HL-60 (cell line): Measurements from ENCODE around the gene NUTF2.

Experiments used
- DNase-seq, 2 experiments: peaks; one replicate each; pipeline ENCODE4 v3.0.0-alpha.2; 2010 to 2020; ENCODE audit warnings: low read depth in 1 of 2, low spot score in 1 of 2
- H3K27ac ChIP-seq: fragments of 250-450 bp; sonication (Bioruptor Pico); replicated peaks from 2 replicates; pipeline ENCODE4 v1.5.1; 2020; ENCODE audit warnings: mild to moderate bottlenecking, moderate library complexity
- H3K27me3 ChIP-seq: fragments of 250-450 bp; sonication (Bioruptor Pico); 2 replicates; pipeline ENCODE4 v1.5.1; 2021; ENCODE audit warnings: mild to moderate bottlenecking, moderate library complexity; ENCODE audit not compliant: insufficient read depth, poor library complexity, severe bottlenecking
- H3K4me3 ChIP-seq: replicated peaks from 2 replicates; pipeline ENCODE4 v1.5.1; 2011; ENCODE audit warnings: mild to moderate bottlenecking, control low read depth, low read length; ENCODE audit not compliant: insufficient read depth
- CTCF ChIP-seq: IDR thresholded peaks from one replicate; pipeline ENCODE4 v1.5.1; 2011; ENCODE audit warnings: low read length, control low read depth, inconsistent platforms; ENCODE audit not compliant: insufficient read depth
- GABPA ChIP-seq: IDR thresholded peaks from 2 replicates; pipeline ENCODE4 v1.6.1; 2012; ENCODE audit warnings: low read depth
- POLR2AphosphoS5 ChIP-seq: IDR thresholded peaks from 2 replicates; pipeline ENCODE4 v1.6.1; 2012; ENCODE audit warnings: low read depth
- REST ChIP-seq: IDR thresholded peaks from 2 replicates; pipeline ENCODE4 v1.6.1; 2012; ENCODE audit warnings: low read depth; ENCODE audit not compliant: insufficient replicate concordance
- SPI1 ChIP-seq: IDR thresholded peaks from 2 replicates; pipeline ENCODE4 v1.6.1; 2012; ENCODE audit warnings: low read depth, mild to moderate bottlenecking, borderline replicate concordance

Gene NUTF2

GRCh38 chr16:67877064-67877463, 30.3 kb downstream of the NUTF2 start:
- Histone ChIP-seq H3K27me3 (no peaks in the 10 kb centered on the region), H3K4me3 (no peak overlapping the region), H3K27ac (no peak overlapping the region)
- no peak for DNase-seq
- no peak for TF ChIP-seq SPI1
- no peak for TF ChIP-seq CTCF
- TF ChIP-seq POLR2AphosphoS5 = no peak
- no peak for TF ChIP-seq GABPA
- no peak for TF ChIP-seq REST

GRCh38 chr16:67878232-67878631, 31.5 kb downstream of the NUTF2 start:
- no peak for TF ChIP-seq GABPA
- TF ChIP-seq CTCF = no peak
- no peak for TF ChIP-seq REST
- no peak overlapping the region for H3K27ac ChIP-seq

GRCh38 chr16:67878846-67879245, 32.1 kb downstream of the NUTF2 start:
- H3K27ac ChIP-seq = no peak overlapping the region
- no peak overlapping the region for H3K4me3 ChIP-seq
- DNase-seq = no peak
- H3K27me3 ChIP-seq = no peaks in the 10 kb centered on the region
- no peak for TF ChIP-seq POLR2AphosphoS5
- TF ChIP-seq REST = no peak
- TF ChIP-seq GABPA = no peak
- no peak for TF ChIP-seq SPI1
- TF ChIP-seq CTCF = no peak

More at GRCh38 chr16:67878232-67878631, 31.5 kb downstream of the NUTF2 start:
- Histone ChIP-seq H3K4me3 (no peak overlapping the region), H3K27me3 (no peaks in the 10 kb centered on the region)
- DNase-seq = no peak
